Activated naive CD4-positive, alpha-beta T cell (primary cell): ENCODE data around the gene PPFIA2.

ENCODE experiments used
- DNase-seq, 4 experiments: peaks; one replicate each; lab custom pipeline; 2025; lab: John Stamatoyannopoulos, UW

The PPFIA2 gene

DNA sequence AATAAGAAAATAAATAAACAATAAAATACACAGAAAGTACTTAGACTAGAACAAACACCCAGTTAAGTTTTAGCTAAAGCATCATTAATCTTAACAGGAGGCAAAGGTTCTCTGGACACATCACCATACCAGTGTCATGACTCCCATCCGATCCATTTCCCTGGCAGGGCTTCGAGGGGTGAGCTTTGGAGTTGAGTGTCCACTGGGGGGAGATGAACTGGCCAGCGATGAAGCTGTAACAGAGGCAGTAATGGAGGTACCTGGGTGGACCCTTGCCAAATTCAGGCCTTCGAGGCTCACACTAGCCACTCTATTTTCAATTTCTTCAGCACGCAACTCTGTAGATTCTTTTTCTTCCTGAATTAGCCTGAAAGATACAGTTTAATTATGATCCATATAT, 411.7 kb downstream of the PPFIA2 start:
- DNase-seq, result no peak

DNA sequence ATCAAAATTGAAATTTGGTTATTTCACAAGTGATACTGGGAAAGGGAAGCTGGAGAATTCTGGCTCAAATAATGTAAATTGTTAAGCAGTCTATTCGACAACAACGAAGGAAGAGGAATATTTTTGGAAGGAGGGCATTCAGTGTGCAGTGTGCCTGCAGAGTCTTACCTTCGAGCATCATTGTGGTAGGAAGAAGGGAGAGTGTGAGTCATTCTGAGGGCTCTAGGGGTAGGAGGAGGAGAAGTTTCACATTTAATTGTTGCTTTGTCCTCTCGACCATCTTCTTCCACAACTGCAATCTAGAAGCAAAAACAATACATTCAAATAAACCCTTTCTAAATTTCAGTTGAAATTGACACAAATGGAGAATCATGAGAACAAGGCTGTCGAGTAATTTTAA, 418.2 kb downstream of the PPFIA2 start:
- no peak for DNase-seq

DNA sequence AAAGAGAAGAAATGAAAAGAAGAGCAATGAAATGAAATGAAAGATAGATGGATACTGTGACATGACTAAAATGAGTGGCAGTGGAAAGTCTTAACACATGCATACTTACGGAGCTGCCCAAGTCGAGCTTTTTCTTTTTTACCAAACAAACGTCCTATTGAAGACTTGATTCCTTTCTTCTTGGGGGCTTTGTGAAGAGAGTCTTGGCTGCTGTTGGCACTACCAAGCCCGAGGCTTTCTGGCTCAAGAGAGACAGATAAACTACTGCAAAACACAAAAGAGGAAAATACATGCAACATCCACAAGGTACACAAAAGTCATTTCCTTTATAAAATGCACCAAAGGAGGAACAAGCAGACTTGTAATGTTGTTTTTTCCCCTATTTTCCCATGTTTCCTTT, 420.1 kb downstream of the PPFIA2 start:
- DNase-seq, result no peak

DNA sequence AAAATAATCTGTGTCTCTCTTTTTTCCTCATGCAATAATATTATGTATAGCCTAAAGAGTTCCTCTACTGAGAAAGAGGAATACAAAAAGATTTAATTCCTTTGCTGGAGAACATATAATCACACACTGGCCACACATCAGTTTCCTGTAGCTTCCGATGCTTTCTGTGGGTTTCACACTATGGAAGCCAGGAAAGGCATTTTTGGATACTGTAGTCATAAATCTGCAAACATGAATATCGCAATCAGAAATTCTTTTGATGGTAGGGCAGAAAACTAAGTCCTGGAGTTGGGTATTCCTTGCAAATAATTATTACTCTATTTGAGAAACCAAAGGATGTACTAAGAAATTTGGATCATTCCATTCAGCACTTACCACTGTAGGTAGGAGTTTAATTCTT, 421.3 kb downstream of the PPFIA2 start:
- no peak for DNase-seq

DNA sequence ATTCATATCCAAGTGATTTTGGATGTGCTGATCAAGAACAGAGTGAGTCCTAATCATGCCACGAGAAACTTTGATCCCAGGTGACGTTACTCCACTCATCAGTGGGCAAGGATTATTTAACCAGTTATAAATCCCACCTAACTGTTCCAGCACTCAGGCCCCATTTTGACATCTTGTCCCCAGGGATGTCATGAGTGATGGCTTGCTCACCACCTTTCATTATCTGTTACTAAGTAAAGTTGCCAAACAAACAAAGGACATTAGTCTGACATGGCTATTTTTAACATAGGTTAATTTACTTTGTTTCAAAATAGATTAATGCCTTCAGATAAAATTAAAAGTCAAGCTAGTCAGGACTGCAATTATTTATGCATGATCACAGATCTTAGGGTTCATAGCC, 425.3 kb downstream of the PPFIA2 start:
- DNase-seq, result no peak

DNA sequence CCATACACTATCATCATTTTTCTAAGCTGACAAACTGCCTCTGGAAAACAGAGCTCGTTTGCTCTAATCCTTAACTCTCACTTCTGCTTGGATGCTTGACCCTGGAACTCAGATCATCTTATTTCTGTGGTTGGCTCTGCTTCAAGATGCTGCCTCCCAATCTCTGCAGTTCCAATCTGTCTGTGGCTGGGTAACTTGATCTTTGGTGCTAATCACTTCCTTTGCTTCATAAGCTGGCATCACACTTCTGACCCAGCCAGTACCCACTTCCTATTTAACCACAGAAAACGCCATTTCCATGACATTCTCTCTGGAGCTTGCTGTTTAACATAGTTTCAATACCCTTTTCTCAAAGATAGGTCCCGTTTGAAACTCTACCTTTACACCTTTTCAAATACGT, 427.1 kb downstream of the PPFIA2 start:
- DNase-seq, result no peak

GRCh38 chr12:81330480-81330879, 428.7 kb downstream of the PPFIA2 start:
- no peak for DNase-seq

DNA sequence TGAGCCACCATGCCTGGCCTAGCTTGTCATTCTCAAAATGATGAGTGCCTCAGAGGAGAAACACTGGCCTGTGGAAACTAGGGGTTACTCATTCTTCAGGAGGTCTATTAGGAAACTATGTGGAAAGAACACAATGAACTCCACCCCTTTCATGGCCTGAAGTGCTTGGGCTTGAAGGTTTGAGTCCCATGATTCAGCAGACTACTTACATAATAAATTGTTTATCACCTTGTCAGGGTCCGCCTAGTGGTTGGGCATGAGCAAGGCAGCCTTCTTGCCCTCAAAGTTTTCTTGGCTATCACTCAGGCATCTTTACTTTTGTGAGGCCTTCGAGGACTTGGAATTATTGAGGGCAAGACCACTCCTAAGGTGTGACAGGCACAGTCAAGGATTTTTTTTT, 430.1 kb downstream of the PPFIA2 start:
- no peak for DNase-seq

- no peak for DNase-seq
These were observed 431.7 kb downstream of the PPFIA2 start for GRCh38 chr12:81327425-81327824.

GRCh38 chr12:81325086-81325485, 434.1 kb downstream of the PPFIA2 start:
- DNase-seq, result no peak

GRCh38 chr12:81314903-81315531, 444.1 kb downstream of the PPFIA2 start:
- no peak for DNase-seq

- DNase-seq, result no peak
These were observed 455.2 kb downstream of the PPFIA2 start for GRCh38 chr12:81303935-81304334.

DNA sequence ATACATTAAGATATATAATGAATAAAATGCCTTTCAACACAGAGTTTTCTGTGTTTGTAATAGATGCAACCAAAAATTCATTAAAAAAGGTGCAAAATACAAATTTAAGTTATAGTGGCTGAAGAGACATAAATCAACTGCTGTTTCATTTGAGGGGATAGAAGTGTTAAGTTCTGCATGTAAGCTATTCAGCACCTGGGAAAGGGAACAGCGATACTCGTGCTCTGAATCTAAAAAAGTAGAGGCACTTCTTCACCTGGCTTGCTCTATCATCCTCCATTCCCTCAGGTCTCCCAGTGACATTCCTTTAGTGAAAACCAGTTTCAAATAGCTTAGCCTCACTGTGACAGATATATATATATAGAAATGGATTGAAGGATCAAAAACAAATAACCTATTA, 458.7 kb downstream of the PPFIA2 start:
- no peak for DNase-seq

DNA sequence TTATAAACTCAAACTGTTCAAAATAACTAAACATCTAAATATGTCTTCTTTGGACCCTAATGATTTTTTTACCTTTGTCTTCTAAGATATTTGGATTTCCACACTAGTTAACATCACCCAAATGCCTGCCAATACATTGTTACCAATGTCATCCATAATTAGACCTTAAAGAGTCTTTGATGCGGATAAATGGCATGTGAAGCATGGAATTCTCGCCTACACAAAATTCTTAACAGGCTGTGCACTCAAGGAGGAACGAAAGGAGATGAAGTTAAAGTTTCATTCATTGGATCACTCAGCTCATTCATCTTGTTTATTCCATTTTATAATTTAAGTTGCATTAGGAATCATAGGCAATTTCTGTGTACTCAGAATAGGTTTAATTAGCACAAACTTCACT, 461.5 kb downstream of the PPFIA2 start:
- DNase-seq, result no peak

- DNase-seq, result no peak
These were observed 462.4 kb downstream of the PPFIA2 start for GRCh38 chr12:81296556-81297305.

DNA sequence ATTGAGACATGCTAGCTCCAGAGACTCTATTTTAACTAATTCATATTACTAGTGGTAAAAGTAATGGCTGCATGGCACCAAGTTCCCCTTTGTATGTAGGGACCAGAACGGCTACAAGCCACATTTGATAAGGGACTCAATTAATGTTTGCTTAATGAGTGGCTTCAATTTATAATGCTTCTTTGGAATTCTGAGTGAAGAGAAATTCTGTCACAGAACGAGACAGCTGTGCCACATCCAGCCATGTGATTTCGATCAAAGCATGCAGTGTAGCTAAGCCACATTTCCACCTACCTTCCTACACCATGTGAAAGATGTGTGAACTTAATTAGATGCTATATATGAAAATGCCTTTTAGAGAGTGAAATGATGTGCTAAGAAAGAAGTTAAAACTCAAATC, 463.9 kb downstream of the PPFIA2 start:
- DNase-seq, result no peak

GRCh38 chr12:81294325-81295190, 464.6 kb downstream of the PPFIA2 start:
- DNase-seq, result no peak

- DNase-seq, result no peak
These were observed 470.5 kb downstream of the PPFIA2 start for GRCh38 chr12:81288651-81289050.

- no peak for DNase-seq
These were observed 475.0 kb downstream of the PPFIA2 start for GRCh38 chr12:81284137-81284536.

DNA sequence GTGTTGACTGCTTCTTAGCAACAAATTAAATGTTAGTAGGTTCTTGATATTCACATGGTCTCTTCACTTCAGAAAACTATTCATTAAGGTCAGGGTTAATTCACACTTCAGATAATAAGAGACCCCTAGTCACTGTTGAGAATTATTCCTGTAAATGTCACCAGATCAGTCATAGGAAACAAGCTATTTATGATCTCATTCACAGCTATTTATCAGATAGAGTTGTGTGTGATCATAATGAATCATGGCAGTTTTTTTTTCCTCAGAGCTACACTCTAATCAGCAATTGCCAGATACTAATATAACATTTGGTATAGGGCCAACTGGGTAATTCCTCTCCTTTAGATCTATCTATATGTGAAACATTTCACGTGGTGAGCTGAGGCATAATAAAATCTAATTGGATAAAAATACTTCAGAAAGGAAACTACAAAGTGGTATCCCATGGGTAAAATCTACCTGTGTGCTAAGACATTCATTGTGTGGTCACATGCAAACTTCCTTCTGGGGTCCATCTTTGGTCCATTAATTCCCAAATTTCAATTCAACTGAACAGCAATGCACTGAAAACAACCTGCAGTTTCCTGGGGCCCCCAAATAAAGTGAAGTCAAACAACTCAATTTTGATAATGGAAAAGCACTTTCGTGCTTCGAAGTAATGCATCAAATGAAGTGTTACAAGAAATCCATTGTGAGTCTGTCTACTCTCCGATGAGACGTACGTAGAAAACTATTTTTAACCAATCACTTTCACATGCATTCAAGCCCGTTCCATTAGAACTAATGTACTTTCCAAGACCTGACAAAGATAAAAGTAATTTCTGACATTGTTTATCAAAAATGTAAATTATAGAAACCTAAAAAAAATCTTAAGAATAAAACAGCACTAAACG, 484.3 kb downstream of the PPFIA2 start:
- DNase-seq, result no peak

DNA sequence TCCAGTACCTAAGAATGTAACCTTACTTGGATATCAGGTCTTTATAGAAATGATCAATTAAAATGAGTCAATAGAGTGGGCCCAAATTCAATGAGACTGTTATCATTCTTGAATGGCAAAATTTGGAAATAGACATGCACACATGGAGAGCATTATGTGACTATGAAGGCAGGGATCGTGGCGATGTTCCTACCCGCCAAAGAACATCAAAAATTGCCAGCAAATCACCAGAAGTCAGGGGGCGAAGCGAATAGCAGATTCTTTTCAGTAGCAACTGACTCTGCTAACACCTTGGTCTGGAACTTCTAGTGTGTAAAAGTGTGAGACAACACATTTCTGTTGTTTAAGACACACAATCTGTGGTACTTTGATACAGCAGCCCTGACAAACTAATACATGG, 488.8 kb downstream of the PPFIA2 start:
- no peak for DNase-seq

GRCh38 chr12:81263072-81263471, 496.1 kb downstream of the PPFIA2 start:
- no peak for DNase-seq
